HFFc6 (cell line): Measurements from ENCODE around the gene MAP4. TPM values are rescaled to one million over a fixed set of nuclear protein-coding genes. Genes with fewer than 3 reads are reported as not detected.
A peak's percentile ranks its signal among the peaks of the same experiment; 100 is the strongest.
"Not testable (repeated sequence)": the region's sequence is repeated elsewhere in the genome, so short reads cannot be mapped to it uniquely, and the experiment has no call there.

ENCODE experiments used
- DNase-seq: peaks from one replicate; pipeline ENCODE4 v3.0.0-alpha.2; 2018
- H3K27ac Mint-ChIP-seq: 2 replicates; pipeline ENCODE4 v1.8.0; 2020; ENCODE audit warnings: mild to moderate bottlenecking, mixed read lengths
- H3K27me3 Mint-ChIP-seq: 2 replicates; pipeline ENCODE4 v1.8.0; 2021; ENCODE audit warnings: mild to moderate bottlenecking, moderate library complexity, mixed read lengths; ENCODE audit not compliant: insufficient read depth
- H3K36me3 Mint-ChIP-seq: 2 replicates; pipeline ENCODE4 v1.8.0; 2021; ENCODE audit warnings: low read depth, mixed read lengths
- H3K4me1 Mint-ChIP-seq: 2 replicates; pipeline ENCODE4 v1.8.0; 2020; ENCODE audit warnings: low read depth, mixed read lengths
- H3K4me3 Mint-ChIP-seq: 2 replicates; pipeline ENCODE4 v1.8.0; 2020; ENCODE audit warnings: mild to moderate bottlenecking, moderate library complexity, mixed read lengths
- H3K9me3 Mint-ChIP-seq: 2 replicates; pipeline ENCODE4 v1.8.0; 2020; ENCODE audit warnings: mild to moderate bottlenecking, mixed read lengths
- long read RNA-seq: library from polyadenylated mRNA; unstranded; transcript quantifications from one replicate; pipeline ENCODE4 v2.0.0, GENCODE V29; 2019
- total RNA-seq, 6 experiments: library from RNA; stranded (reverse); fragmentation: NEBNext Ultra II Directional; extraction: Animal tissue kit (Norgen Biotek cat#: 25700); gene quantifications; 2 replicates in 1 of 6; 3 replicates in 5 of 6; pipeline ENCODE4 v1.2.3, GENCODE V29; 2021
- TF ChIP-seq, protein P1 (sequence below): fragments of 200-600 bp; sonication (generic); IDR thresholded peaks from 2 replicates; pipeline ENCODE4 v1.5.0; 2021; ENCODE audit warnings: antibody characterized with exemption, mild to moderate bottlenecking

The MAP4 gene, protein sequence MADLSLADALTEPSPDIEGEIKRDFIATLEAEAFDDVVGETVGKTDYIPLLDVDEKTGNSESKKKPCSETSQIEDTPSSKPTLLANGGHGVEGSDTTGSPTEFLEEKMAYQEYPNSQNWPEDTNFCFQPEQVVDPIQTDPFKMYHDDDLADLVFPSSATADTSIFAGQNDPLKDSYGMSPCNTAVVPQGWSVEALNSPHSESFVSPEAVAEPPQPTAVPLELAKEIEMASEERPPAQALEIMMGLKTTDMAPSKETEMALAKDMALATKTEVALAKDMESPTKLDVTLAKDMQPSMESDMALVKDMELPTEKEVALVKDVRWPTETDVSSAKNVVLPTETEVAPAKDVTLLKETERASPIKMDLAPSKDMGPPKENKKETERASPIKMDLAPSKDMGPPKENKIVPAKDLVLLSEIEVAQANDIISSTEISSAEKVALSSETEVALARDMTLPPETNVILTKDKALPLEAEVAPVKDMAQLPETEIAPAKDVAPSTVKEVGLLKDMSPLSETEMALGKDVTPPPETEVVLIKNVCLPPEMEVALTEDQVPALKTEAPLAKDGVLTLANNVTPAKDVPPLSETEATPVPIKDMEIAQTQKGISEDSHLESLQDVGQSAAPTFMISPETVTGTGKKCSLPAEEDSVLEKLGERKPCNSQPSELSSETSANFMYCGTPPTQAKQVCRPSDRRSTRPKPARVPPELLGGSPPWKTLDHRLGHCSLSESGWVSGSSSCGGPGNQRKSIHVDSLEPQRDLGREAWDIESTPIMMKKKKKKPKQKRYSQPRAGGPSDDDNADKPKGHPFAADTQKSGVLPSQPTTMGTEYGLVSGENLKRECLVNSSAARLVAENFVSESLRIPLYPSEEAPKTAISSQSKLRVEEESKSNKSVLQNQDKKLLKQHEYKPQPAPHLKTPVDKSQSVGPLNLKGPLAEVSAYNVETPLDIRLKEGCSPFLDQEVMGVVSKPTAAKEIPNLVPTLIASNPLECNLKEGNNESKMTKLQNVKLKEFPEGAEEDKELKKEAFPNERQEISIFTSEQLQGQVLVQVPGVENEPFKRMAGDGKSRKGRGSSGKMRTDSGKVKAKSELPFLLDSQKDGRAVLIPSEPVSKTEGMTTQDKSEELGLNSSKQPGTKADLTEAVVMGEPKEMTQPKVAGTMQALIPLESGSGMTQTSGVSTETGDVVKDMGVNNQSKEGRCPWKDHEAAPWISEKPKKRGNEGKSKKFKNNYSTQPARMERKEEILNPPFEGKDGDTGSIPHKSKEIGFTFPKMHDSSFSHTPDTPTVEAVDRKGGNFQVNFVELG (N-terminal part only)
- 100 to 1,000 TPM; 294 to 328 (median 312) TPM for total RNA-seq
- long read RNA-seq, full-length matches to known transcripts = 4 of 264 reads
- long read RNA-seq, partial matches to known transcripts = 179 of 264 reads
- long read RNA-seq, other reads (novel, unspliced or antisense) = 81 of 264 reads

DNA sequence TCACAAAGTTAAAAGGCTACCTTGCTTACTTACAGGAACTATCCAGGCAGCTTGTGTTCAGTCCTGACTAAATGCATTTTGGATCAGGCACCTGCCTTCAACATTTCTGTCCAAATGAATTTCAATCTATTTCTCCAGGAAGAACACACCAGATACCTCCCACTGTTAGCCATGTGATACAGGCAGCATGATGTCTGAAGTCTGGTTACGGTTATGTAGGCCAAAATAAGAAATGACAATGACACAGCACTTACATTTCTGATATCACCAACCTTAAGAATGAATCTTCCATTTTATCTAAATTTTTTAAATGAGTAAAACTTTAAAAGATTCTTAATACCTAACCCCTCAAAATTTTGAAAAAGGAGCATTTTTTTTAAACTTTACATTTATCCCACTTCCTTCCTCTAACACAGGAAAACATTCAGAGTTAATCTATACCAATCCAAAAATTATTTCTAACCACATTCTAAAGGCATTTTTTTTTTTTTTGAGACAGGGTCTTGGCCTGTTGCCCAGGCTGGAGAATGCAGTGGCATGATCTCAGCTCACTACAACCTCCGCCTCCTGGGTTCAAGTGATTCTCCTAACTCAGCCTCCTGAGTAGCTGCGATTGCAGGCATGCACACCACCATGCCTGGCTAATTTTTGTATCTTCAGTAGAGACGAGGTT lies at the start of gene MAP4:
Gene MAP4 (minus strand): TSS at position 116 of the 673 bp plus-strand sequence. CDS start 17,556 bp downstream, outside the sequence.
- Mint-ChIP-seq H3K27ac (peak within 1 kb of the TSS; percentile 52), H3K9me3 (no peaks in the 10 kb centered on the region), H3K36me3 (peaks cover 23% of the 10 kb centered on the region; the same call in 1 of the 2 replicates), H3K4me3 (peak within 1 kb of the TSS; percentile 51), H3K4me1 (peaks cover 93% of the 10 kb centered on the region), H3K27me3 (no peaks in the 10 kb centered on the region; the same call in 1 of the 2 replicates)
- no peak for DNase-seq
- TF ChIP-seq, protein P1, sequence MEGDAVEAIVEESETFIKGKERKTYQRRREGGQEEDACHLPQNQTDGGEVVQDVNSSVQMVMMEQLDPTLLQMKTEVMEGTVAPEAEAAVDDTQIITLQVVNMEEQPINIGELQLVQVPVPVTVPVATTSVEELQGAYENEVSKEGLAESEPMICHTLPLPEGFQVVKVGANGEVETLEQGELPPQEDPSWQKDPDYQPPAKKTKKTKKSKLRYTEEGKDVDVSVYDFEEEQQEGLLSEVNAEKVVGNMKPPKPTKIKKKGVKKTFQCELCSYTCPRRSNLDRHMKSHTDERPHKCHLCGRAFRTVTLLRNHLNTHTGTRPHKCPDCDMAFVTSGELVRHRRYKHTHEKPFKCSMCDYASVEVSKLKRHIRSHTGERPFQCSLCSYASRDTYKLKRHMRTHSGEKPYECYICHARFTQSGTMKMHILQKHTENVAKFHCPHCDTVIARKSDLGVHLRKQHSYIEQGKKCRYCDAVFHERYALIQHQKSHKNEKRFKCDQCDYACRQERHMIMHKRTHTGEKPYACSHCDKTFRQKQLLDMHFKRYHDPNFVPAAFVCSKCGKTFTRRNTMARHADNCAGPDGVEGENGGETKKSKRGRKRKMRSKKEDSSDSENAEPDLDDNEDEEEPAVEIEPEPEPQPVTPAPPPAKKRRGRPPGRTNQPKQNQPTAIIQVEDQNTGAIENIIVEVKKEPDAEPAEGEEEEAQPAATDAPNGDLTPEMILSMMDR = no peak

DNA sequence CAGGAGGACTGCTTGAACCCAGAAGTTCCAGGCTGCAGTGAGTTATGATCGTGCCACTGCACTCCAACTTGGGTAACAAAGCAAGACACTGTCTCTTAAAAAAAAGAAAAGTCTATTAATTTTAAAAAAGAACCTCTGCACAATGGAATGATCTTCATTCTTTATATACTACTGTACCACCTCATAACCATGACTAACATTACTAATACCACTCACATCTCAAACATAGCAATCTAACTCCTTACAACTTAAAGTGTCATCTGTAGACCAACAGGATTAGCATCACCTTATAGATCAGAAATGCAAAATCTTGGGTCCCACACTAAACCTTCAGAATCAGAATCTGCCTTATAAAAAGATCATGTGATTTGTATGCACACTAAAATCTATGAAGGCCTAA lies 48.8 kb upstream of the MAP4 start:
- no peaks in the 10 kb centered on the region; the same call in 1 of the 2 replicates for H3K27me3 Mint-ChIP-seq
- TF ChIP-seq, protein P1 = no peak
- DNase-seq = peak; percentile 14
- no peaks in the 10 kb centered on the region for H3K9me3 Mint-ChIP-seq
- peak overlapping the region; percentile 44 for H3K4me3 Mint-ChIP-seq
- peaks cover 54% of the 10 kb centered on the region for H3K4me1 Mint-ChIP-seq
- peak overlapping the region; percentile 64 for H3K27ac Mint-ChIP-seq
- H3K36me3 Mint-ChIP-seq = peaks cover 10% of the 10 kb centered on the region

DNA sequence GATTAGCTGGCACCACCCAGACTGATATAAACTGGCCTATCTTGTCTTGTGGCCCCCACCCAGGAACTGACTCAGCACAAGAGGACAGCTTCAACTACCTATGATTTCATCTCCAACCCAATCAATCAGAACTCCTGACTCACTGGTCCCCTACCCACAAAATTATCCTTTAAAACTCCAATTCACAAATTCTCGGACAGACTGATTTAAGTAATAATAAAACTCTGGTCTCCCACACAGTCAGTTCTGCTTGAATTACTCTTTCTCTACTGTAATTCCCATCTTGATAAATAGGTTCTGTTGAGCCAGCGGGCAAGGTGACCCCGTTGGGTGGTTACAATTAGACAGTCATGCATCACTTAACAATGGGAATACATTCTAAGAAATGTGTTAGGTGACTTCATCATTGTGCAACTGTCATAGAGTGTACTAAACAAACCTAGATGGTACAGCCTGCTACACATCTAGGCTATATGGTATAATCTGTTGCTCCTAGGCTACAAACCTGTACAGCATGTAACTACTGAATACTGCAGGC lies 48.1 kb upstream of the MAP4 start:
- no peak for DNase-seq

DNA sequence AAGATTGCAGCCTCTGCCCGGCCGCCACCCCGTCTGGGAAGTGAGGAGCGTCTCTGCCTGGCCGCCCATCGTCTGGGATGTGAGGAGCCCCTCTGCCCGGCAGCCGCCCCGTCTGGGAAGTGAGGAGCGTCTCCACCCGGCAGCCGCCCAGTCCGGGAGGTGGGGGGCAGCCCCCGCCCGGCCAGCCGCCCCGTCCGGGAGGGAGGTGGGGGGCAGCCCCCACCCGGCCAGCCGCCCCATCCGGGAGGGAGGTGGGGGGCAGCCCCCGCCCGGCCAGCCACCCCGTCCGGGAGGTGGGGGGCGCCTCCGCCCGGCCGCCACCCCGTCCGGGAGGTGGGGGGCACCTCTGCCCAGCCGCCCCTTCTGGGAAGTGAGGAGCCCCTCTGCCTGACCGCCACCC lies 45.4 kb upstream of the MAP4 start:
- Mint-ChIP-seq H3K4me1 (peaks cover 56% of the 10 kb centered on the region), H3K36me3 (peaks cover 13% of the 10 kb centered on the region)
- not testable (repeated sequence) for H3K4me3 Mint-ChIP-seq, H3K9me3 Mint-ChIP-seq, DNase-seq, H3K27ac Mint-ChIP-seq, H3K27me3 Mint-ChIP-seq

More for the DNA sequence above, 48.1 kb upstream of the MAP4 start:
- peak overlapping the region; percentile 64 for H3K27ac Mint-ChIP-seq
- H3K4me1 Mint-ChIP-seq = peaks cover 51% of the 10 kb centered on the region
- no peaks in the 10 kb centered on the region; the same call in 1 of the 2 replicates for H3K27me3 Mint-ChIP-seq
- H3K9me3 Mint-ChIP-seq = no peaks in the 10 kb centered on the region
- no peak overlapping the region; the same call in none of the 2 replicates for H3K4me3 Mint-ChIP-seq
- TF ChIP-seq, protein P1 = no peak
- peaks cover 13% of the 10 kb centered on the region for H3K36me3 Mint-ChIP-seq

DNA sequence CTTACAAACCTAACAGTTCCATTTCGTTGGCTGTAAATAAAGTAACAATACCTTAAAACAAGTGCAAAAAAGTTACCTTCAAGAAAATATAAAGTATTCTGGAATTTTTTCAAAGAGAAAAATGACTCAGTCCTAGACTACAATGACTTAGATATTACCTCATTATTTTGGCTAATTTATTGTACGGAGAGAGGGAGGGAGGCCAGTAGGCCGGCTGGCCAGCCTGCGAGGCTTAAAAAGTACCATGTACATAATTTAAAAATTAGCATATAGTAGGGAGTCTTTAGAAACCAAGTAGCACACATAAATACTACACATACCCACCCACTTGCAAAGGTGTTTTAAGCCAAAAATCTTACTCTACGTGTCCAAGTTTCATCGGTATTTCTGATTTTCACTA lies 41.9 kb upstream of the MAP4 start:
- TF ChIP-seq, protein P1 = no peak
- Mint-ChIP-seq H3K27me3 (no peaks in the 10 kb centered on the region; the same call in 1 of the 2 replicates), H3K4me3 (peak overlapping the region; percentile 62), H3K4me1 (peaks cover 22% of the 10 kb centered on the region), H3K36me3 (peaks cover 12% of the 10 kb centered on the region), H3K27ac (peak overlapping the region; percentile 77), H3K9me3 (no peaks in the 10 kb centered on the region)
- peak; percentile 16 for DNase-seq
